ENCODE results near the gene DDX18.

DDX18 gene

DNA sequence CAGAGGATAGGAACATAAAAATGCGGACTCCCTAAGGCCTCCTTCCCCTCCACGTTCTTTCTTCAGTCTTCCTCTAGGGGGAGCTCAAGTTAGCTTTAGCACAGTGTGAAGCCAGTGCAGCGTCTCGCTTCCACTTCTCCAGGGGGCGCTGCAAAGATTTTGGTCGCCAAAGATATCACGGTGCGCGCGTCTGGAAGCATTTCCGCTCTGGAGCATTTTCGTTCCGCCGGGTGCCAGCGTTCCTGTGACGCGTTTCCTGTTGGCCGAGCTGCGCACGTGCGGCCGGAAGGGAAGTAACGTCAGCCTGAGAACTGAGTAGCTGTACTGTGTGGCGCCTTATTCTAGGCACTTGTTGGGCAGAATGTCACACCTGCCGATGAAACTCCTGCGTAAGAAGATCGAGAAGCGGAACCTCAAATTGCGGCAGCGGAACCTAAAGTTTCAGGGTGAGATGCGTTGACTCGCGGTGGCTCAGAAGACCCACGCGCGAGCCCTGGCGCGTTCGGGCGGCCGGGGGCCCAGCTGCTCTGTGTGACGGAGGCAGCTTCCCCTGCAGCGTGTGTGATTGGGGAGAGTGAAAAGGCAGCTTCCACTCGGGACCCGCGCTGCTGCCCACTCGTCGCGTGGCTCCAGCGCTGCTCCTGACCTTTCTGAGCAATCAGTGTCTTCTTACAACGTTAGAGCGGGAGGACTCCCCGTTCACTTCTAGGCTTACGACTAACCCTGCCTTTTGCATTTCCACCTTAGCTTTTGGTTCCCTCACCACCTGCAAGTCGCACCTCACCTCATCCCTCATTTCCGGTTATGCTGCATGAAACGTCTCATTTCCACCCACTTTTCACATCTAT lies at the start of gene DDX18:
Gene DDX18 (plus strand): TSS at position 275 of the 848 bp plus-strand sequence. CDS start 87 bp downstream, at position 362.
- TF ChIP-seq, protein P1, sequence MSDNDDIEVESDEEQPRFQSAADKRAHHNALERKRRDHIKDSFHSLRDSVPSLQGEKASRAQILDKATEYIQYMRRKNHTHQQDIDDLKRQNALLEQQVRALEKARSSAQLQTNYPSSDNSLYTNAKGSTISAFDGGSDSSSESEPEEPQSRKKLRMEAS (IDR thresholded peaks at IDR 0.05), result peak; percentile 96
- TF ChIP-seq CEBPB (IDR thresholded peaks at IDR 0.05) (no peak), NFIC (IDR thresholded peaks at IDR 0.05) (peak; percentile 32; the same call in 1 of the 2 replicates), TCF12 (IDR thresholded peaks at IDR 0.05; ENCODE audit: low read depth) (peak; percentile 68; the same call in 1 of the 2 replicates), EGR1 (IDR thresholded peaks at IDR 0.05) (no peak), YY1 (IDR thresholded peaks at IDR 0.05; ENCODE audit: low read depth) (0 out of 2 replicates have a peak, but pooled peaks have one; percentile 19), EP300 (IDR thresholded peaks at IDR 0.05; ENCODE audit: borderline replicate concordance) (peak; percentile 26; the same call in 1 of the 2 replicates), FOXM1 (IDR thresholded peaks at IDR 0.05; ENCODE audit: borderline replicate concordance, low read depth) (no peak), ZBTB7A (IDR thresholded peaks at IDR 0.05; ENCODE audit: low read depth) (no peak), CREB1 (IDR thresholded peaks at IDR 0.05; ENCODE audit: low read depth) (peak; percentile 87), TAF1 (IDR thresholded peaks at IDR 0.05; ENCODE audit: low read depth) (peak; percentile 71), TEAD4 (IDR thresholded peaks at IDR 0.05) (no peak), RAD21 (IDR thresholded peaks at IDR 0.05; ENCODE audit: low read depth) (peak; percentile 70)
- TF ChIP-seq, protein P2, sequence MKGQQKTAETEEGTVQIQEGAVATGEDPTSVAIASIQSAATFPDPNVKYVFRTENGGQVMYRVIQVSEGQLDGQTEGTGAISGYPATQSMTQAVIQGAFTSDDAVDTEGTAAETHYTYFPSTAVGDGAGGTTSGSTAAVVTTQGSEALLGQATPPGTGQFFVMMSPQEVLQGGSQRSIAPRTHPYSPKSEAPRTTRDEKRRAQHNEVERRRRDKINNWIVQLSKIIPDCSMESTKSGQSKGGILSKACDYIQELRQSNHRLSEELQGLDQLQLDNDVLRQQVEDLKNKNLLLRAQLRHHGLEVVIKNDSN (IDR thresholded peaks at IDR 0.05), result peak; percentile 82
- TF ChIP-seq, protein P3, sequence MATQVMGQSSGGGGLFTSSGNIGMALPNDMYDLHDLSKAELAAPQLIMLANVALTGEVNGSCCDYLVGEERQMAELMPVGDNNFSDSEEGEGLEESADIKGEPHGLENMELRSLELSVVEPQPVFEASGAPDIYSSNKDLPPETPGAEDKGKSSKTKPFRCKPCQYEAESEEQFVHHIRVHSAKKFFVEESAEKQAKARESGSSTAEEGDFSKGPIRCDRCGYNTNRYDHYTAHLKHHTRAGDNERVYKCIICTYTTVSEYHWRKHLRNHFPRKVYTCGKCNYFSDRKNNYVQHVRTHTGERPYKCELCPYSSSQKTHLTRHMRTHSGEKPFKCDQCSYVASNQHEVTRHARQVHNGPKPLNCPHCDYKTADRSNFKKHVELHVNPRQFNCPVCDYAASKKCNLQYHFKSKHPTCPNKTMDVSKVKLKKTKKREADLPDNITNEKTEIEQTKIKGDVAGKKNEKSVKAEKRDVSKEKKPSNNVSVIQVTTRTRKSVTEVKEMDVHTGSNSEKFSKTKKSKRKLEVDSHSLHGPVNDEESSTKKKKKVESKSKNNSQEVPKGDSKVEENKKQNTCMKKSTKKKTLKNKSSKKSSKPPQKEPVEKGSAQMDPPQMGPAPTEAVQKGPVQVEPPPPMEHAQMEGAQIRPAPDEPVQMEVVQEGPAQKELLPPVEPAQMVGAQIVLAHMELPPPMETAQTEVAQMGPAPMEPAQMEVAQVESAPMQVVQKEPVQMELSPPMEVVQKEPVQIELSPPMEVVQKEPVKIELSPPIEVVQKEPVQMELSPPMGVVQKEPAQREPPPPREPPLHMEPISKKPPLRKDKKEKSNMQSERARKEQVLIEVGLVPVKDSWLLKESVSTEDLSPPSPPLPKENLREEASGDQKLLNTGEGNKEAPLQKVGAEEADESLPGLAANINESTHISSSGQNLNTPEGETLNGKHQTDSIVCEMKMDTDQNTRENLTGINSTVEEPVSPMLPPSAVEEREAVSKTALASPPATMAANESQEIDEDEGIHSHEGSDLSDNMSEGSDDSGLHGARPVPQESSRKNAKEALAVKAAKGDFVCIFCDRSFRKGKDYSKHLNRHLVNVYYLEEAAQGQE (IDR thresholded peaks at IDR 0.05; ENCODE audit: low read depth), result no peak

DNA sequence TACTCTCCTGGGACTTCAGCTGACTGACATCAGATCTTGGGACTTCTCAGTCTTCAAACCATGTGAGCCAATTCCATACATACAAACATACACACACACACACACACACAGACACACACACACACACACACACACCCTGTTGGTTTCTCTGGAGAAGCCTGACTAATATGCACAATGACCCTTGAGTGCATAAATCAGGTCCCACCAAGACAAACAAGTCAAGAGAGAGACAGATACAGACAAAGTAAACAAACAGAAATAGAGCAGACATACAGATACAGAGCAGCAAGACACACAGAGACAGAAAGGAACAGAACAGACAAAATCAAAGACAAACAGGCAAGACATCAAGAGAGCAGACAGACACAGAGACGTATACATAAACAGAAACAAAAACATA lies 43.8 kb upstream of the DDX18 start:
- no peak for TF ChIP-seq TEAD4 (IDR thresholded peaks at IDR 0.05)

DNA sequence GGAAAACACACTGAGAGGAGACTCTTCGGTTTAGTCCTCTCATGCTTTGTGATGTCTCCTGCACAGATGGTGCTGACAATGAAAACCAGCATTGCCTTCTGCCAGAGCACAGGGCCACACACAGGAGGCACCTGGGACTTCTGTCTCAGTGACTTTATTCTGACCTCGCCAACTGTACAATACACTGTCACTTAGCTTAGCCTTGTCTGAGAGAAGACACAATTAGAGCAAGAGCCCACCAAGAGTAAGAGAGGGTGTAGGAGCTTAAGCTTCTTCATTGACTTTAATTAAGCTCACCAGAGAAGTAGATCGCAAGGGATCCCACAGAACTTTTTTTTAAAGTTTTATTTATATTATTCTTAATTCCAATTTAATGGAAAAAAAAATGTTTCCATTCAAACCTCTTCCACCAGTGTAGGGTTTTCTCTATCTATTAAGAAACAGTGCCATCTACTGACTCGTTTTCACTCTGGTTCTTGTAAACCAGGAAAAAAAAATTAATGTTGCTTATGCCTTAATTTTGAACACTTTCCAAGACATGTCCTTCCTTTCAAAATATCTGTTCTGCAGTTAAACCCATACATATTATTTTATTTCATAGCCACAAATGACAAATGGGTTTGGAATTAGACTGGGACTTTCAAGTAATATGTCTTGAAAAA lies 42.4 kb upstream of the DDX18 start:
- no peak for TF ChIP-seq NFIC (IDR thresholded peaks at IDR 0.05)
- TF ChIP-seq RAD21 (IDR thresholded peaks at IDR 0.05; ENCODE audit: low read depth), result peak; percentile 69
- TF ChIP-seq, protein P1 (IDR thresholded peaks at IDR 0.05), result no peak
- TF ChIP-seq EGR1 (IDR thresholded peaks at IDR 0.05), result no peak

DNA sequence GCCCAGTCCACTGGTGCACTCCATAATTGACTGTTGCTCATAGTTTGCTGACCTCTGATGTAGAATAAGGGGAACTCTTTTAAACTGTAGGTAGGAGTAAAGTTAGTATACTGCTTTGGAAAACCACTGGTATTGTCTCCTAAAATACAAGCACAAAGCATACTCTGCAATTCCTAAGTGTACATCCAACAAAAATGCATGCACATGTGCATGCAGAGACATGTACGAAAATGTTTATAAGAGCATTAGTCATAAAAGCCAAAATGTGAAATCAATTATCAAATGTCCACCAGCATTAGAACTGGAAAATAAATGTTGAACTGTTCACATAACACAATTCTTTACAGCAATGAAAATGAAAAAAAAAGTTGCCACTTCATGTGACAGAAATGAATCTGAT lies 39.8 kb upstream of the DDX18 start:
- TF ChIP-seq YY1 (IDR thresholded peaks at IDR 0.05; ENCODE audit: low read depth), result no peak
- TF ChIP-seq, protein P3 (IDR thresholded peaks at IDR 0.05; ENCODE audit: low read depth), result no peak
- no peak for TF ChIP-seq NFIC (IDR thresholded peaks at IDR 0.05)
- TF ChIP-seq CREB1 (IDR thresholded peaks at IDR 0.05; ENCODE audit: low read depth), result no peak
- no peak for TF ChIP-seq FOXM1 (IDR thresholded peaks at IDR 0.05; ENCODE audit: borderline replicate concordance, low read depth)
- no peak for TF ChIP-seq TEAD4 (IDR thresholded peaks at IDR 0.05)
- TF ChIP-seq, protein P2 (IDR thresholded peaks at IDR 0.05), result no peak
- no peak for TF ChIP-seq EGR1 (IDR thresholded peaks at IDR 0.05)
- no peak for TF ChIP-seq TCF12 (IDR thresholded peaks at IDR 0.05; ENCODE audit: low read depth)
- no peak for TF ChIP-seq EP300 (IDR thresholded peaks at IDR 0.05; ENCODE audit: borderline replicate concordance)
- TF ChIP-seq, protein P1 (IDR thresholded peaks at IDR 0.05), result no peak
- TF ChIP-seq ZBTB7A (IDR thresholded peaks at IDR 0.05; ENCODE audit: low read depth), result no peak
- no peak for TF ChIP-seq TAF1 (IDR thresholded peaks at IDR 0.05; ENCODE audit: low read depth)
- TF ChIP-seq RAD21 (IDR thresholded peaks at IDR 0.05; ENCODE audit: low read depth), result no peak
- no peak for TF ChIP-seq CEBPB (IDR thresholded peaks at IDR 0.05)

DNA sequence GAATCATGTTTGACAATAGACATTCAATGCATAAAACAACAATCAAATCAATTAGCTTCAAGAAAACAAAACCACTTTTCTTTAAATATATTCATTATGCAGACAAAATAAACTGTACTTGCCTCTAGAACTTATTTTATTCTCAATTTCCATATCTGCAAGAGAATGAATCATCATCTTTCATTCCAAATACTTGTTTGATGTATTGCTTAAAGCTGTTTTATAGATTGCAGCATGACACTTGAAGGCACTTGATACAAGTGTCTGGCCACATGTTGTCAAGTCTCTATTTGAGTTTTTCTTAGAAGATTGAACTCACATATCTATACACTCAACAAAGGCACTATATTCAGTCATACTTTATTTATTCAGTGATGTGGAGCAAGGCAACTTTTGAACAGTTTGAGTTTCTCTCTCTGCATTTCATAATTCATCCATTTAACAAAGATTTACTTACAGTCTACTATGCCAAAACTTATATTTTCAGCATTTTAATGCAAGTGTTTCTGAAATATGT lies 38.7 kb upstream of the DDX18 start:
- TF ChIP-seq EGR1 (IDR thresholded peaks at IDR 0.05), result no peak
- TF ChIP-seq TCF12 (IDR thresholded peaks at IDR 0.05; ENCODE audit: low read depth), result no peak

Data from Ishikawa (cell line).